GM19455 (cell line): Measurements from ENCODE around the gene MEIS3.
"Not testable (repeated sequence)": the region's sequence is repeated elsewhere in the genome, so short reads cannot be mapped to it uniquely, and the experiment has no call there.

Experiments
- ATAC-seq: cut with Tn5 transposase; IDR thresholded peaks from one replicate; pipeline ENCODE4 v1.9.1; 2021; ENCODE audit not compliant: unreplicated experiment

MEIS3 gene

DNA sequence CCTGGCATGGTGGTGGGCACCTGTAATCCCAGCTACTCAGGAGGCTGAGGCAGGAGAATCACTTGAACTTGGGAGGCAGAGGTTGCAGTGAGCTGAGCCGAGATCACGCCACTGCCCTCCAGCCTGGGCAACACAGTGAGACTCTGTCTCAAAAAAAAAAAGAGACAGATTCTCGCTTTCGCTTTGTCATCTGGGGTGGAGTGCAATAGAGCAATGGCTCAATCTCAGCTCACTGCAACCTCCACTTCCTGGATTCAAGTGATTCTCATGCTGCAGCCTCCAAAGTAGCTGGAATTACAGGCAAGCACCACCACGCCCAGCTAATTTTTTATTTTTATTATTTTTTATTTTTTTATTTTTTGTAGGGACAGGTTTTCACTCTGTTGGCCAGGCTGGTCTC, 30.6 kb downstream of the MEIS3 start:
- not testable (repeated sequence) for ATAC-seq

DNA sequence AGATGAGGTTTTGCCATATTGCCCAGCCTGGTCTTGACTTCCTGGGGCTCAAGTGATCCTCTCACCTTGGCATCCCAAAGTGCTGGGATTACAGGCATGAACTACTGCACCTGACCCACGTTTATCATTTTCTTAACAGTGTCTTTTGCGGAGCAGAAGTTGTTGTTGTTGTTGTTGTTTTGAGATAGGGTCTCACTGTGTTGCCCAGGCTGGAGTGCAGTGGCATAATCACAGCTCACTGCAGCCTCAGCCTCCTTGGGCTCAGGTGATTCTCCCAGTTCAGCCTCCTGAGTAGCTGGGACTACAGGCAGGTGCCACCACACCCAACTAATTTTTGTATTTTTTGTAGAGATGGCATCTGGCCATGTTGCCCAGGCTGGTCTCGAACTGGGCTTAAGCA, 31.7 kb downstream of the MEIS3 start:
- not testable (repeated sequence) for ATAC-seq

DNA sequence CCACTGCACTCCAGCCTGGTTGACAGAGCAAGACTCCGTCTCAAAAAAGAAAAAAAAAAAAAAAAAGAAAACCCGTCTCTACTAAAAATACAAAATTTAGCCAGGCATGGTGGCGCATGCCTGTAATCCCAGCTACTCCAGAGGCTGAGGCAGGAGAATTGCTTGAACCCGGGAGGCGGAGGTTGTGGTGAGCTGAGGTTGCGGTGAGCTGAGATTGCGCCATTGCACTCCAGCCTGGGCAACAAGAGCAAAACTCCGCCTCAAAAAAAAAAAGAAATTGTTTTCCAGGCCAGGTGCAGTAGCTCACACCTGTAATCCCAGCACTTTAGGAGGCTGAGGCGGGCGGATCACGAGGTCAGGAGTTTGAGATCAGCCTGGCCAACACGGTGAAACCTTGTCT, 32.7 kb downstream of the MEIS3 start:
- not testable (repeated sequence) for ATAC-seq

DNA sequence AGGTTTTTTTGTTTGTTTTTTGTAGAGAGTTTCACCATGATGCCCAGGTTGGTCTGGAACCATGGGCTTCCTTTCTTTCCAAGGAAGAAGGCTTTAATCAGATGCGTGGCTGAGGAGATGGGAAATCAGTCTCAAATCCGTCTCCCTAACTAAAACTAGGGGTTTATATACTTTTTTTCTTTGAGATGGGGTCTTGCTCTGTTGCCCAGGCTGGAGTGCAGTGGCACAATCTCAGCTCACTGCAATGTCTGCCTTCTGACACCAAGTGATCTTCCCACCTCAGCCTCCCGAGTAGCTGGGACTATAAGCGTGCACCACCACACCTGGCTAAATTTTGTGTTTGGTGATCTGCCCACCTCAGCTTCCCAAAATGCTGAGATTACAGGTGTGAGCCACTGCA, 34.8 kb downstream of the MEIS3 start:
- not testable (repeated sequence) for ATAC-seq

DNA sequence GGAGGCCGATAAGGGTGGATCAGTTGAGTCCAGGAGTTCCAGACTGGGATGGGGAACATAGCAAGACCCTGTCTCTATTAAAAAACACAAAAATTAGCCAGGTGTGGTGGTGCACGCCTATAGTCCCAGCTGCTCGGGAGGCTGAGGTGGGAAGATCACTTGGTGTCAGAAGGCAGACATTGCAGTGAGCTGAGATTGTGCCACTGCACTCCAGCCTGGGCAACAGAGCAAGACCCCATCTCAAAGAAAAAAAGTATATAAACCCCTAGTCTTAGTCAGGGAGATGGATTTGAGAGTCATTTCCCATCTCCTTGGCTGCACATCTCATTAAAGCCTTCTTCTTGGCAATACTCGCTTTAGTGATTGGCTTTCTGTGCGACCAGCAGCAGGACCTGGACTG, 35.4 kb downstream of the MEIS3 start:
- ATAC-seq = not testable (repeated sequence)

DNA sequence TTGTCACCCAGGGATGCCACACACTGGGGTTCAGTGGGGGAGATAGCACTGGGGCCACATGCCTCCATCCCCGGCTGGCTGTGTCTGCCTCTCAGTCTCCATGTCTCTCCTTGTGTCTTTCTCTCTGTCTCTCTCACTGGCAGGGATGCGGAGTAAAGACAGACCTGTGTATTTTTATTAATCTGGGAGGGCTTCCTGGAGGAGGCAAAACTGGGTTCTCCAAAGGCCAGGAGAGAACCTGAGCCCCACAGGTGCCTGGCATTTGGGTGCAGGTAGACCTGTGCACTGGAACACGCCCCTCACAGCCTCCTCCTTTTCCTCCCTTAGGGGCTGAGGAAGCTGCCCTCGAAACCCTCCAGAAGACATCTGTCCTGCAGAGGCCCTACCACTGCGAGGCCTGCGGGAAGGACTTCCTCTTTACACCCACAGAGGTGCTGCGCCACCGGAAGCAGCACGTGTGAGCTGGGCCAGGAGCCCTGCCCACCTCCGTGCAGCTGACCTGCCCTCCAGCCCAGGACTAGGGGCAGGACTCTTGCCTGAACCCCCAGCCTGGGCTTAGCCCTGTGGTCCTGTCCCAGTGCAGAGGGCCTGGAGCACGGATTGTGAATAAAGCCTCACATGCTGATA, 37.6 kb downstream of the MEIS3 start:
- ATAC-seq = no peak

DNA sequence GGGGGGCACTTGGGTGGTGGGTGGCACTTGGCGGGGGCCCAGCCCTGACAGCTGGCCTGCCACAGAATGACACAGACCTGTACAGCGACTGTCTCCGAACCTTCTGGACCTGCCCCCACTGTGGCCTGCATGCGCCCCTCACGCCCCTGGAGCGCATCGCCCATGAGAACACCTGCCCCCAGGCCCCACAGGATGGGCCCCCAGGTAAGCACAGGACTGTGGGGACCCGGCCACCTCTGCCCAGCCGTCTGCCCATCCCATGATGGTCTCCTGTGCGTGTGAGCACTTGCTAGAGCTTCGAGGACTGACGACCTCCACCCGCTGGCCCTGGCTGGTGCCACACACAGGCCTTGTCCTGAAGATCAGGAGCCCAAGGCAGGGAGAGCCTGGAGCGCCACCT, 38.2 kb downstream of the MEIS3 start:
- ATAC-seq = no peak

DNA sequence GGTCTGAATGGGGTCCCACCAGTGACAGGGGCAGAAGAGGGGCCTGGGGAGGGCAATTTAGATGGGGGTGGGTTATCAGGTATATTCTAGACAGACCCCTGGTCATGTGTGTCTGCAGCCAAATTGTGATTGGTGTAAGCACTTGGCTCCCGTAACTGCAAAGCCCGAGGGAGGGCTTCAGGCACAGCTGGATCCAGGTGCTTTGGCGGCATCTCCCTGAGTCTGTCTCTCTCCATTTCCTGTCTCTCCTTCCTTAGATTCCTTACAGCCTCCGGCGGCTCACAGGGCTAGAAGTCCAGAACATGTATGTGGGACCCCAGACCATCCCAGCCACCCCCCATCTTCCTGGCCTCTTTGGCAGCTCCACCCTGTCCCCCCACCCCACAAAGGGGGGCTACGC, 38.8 kb downstream of the MEIS3 start:
- ATAC-seq = no peak

DNA sequence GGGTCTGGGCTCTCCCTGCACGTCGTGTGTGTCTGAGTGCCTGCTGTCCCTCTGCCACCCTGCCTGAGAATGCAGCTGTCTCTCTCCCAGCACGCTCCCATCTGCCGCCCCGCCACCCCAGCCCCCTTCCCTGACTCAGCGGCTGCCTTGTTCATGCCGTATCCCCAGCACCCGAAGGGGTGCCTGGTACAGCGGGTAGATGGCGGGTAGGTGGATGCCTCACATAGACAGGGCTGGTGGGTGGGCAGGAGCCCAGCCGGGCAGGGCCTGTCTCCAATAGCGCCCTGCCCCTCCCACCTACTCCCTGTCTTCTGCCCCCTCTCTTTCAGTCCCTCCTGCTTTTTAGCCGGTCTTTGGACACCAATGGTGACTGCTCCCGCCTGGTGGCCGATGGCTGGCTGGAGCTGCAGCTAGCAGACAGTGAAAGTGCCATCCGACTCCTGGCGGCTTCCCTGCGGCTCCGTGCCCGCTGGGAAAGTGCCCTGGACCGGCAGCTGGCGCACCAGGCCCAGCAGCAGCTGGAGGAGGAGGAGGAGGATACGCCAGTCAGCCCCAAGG, 39.9 kb downstream of the MEIS3 start:
- ATAC-seq = no peak

DNA sequence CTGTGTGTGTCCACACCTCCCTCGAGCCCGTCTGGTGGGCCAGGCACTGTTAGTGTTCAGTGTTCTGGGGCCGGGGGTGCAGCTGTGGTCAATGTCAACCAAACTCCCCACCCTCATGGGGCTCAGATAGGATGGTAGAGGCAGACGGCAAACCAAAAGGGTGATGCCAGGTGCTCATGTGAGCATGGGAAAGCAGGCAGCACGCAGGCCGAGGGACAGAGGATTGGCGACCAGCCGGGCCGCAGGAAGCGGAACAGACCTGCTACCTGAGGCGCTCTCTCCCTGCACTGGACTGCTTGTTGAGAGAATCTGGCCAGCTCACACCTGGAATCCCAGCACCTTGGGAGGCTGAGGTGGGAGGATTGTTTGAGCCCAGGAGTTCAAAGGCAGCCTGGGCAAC, 41.1 kb downstream of the MEIS3 start:
- ATAC-seq = no peak

DNA sequence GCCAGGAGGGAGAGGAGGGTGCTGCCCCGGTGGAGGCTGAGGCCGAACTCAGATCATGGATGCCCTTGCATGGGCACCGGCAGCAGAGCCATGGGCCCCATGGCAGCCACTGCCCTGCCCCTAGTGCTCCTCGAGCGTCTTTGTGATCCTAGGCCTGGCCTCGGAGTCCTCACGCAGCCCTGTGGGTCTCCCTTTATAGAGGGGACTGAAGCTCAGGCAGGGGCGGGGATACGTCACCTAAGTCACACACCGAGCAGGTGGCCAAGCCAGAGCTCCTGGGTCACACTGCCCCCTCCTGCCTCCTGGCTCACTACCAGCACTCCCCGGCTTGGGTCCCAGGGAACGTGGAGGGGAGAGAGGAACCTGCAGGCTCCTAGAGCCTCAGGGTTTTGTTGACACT, 41.5 kb downstream of the MEIS3 start:
- ATAC-seq = no peak

DNA sequence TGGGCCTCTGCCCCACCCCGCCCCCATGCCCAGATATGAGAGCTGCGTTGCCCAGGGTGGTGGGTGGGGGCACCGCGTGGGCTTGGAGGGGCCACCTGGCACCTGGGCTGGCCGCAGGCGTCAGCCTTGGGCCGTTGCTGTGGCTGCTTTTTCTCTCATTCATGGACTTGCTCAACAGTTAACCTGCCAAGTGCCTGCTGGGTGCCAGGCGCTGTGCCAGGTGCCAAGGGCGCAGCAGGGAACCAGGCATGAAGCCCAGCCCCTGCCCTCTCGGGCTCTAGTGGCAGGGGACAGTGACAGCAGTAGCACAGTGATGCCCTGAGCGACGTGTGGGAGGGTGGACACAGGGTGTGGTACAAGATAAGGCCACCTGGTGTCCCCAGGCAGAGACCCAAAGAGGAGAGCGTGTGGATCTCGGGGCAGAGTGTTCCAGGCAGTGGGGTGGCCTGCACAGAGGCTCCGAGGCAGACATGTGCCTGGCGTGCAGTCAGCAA, 42.1 kb downstream of the MEIS3 start:
- no peak for ATAC-seq

DNA sequence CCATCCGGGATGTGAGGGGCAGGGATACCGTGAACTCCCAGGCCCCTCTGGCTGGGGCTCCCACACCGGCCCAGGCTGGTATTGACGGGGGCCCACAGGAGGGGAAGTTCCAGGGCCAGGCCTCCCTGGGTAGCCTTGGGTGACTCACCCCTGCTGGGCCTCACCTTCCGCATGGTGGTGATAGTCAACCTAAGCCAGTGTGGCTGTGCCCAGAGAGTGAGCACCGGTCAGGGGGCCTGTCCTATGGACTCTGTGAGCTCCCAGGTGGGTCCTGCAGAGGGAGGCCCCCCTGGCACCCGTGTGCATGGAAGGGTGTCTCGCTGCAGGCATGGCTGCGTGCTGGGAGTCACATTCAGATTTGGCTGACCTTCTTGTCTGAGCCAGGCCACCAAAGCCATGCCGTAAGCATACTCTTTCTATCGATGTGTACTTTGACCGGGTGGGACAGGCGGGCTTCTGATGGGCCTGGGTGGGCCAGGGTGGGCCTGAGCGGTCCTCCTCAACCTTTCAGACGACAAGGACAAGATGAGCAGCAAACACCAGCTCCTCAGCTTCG, 42.7 kb downstream of the MEIS3 start:
- ATAC-seq = no peak

DNA sequence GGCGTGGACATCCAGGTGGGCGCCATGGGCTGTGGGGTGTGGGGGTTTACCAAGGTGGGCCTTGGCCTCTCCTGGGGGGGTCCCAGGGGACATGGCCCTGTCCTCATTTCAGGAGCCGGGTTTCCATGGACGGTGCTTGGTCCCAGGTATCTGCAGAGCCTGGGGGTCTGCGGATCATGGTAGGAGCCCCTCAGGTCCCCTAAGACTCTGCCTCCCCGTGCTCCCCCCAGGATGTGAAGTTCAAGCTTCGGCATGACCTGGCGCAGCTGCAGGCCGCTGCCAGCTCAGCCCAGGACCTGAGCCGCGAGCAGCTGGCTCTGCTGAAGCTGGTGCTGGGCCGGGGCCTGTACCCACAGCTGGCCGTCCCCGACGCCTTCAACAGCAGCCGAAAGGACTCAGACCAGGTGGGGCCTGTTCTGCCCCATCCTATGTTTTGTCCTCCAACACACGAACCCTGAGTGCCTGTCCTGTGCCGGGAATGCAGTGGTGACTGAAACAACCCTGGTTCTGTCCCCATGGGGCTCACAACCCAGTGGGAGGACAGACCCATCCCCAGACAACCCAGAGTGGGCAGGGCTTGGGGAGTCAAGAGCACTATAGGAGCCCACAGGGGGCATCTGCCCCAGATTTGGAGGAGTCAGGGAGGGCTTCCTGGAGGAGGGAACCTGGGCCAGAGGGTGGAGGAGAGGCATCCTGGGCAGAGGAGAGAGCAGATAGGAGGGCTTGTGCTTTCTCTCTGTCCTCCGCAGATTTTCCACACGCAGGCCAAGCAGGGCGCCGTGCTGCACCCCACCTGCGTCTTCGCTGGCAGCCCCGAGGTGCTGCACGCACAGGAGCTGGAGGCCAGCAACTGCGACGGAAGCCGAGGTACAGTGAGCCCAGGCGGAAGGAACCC, 43.4 kb downstream of the MEIS3 start:
- no peak for ATAC-seq

DNA sequence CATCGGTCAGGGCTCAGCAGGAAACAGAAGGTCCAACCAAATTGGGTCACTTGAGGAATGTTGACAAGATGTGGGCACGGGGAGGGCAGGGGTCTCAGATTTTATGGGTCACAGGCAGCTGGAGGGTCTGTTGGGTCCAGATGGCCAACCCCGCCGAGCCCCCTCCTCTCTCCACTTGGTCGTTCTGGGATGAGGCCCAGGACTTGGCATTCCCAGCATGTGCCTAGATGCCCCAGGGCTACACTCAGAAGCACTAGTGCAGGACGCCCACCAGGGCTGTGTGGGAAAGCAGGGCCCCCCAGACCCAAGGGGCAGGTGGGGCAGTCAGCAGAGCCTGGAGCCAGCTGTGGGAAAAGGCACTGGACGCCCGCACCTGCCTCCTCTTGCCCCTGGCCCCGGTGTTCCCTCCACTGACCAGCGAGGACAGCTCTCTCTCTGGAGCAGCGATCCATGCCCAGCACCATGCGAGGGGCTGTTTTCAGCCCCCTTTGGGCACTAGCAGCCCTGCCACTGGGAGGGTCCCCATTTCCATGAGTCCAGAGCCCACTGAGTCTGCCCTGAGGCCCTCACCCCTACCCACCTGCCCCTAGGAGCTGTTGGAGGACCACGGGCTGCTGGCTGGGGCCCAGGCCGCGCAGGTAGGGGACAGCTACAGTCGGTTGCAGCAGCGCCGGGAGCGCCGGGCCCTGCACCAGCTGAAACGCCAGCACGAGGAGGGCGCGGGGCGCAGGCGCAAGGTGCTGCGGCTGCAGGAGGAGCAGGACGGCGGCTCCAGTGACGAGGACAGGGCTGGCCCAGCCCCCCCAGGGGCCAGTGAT, 44.2 kb downstream of the MEIS3 start:
- ATAC-seq = no peak

DNA sequence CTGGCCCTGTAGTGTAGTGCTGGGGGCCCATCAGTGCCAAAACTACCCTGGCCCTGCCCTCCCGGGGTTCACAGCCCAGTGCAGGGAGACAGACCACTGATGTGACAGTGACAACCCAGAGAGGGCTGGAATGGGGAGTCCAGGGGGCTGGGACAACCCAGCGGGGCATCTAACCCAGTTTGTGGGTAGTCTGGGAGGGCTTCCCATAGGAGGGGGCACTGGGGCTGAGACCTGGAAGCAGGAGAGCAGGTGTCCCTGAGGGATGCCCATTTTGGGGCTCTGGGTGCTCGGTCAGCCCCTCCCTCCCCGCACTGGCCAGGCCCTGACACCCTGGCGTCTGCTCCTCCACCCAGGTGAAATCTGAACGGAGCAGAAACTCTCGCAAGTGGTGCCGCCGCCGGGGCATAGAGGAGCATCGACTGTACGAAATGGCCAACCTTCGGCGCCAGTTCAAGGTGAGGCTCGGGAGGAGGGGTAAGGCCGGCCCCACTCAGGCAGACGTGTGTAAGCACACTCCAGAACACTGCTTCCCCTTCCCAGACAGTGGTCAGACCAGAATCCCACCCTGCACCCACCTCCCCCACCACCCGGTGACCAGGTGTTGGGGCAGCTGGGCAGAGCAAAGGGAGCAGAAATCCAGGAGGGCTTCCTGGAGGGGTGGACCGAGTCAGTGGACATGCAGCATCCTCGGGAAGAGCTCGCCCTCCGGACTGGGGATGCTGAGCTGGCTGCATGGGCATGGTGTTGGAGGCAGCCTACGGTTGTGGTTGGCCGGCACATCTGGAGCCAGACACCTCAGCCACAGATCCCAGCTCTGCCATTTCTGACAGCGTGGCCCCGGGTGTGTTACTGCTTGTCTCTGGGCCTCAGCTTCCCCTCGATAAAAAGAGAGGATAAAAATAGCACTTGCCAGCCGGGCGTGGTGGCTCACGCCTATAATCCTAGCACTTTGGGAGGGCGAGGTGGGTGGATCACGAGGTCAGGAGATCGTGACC, 45.8 kb downstream of the MEIS3 start:
- ATAC-seq = no peak

DNA sequence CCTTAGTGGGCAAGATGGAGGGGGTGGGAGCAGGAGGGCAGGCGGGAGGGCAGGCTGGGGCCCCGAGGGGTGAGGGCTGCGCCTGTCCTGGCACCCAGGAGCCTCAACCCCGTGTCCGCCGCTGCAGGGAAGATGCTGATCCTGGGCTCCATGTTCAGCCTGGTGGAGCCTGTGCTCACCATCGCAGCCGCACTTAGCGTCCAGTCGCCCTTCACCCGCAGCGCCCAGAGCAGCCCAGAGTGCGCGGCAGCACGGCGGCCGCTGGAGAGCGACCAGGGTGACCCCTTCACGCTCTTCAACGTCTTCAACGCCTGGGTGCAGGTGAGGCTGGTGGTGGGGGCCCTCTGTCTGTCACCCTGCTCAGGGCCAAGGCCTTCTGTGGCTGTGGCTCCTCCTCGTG, 46.7 kb downstream of the MEIS3 start:
- no peak for ATAC-seq

DNA sequence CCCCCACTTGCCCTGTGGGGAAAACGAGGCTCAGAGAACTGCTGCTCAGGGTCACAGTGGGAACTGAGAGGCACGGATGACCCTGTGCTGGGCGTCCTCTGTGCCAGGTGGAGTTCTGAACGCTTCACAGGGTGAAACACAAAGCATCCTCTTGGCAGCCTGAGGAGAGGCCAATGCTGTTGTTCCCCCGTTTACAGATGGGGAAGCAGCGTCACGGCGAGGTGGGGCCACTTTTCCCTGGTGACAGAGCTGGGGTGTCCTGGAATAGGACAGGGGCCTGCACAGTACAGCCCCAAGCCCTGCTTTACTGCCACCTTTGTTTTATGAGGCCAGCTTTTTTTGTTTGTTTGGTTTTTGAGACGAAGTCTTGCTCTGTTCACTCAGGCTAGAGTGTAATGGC, 48.1 kb downstream of the MEIS3 start:
- ATAC-seq = no peak

DNA sequence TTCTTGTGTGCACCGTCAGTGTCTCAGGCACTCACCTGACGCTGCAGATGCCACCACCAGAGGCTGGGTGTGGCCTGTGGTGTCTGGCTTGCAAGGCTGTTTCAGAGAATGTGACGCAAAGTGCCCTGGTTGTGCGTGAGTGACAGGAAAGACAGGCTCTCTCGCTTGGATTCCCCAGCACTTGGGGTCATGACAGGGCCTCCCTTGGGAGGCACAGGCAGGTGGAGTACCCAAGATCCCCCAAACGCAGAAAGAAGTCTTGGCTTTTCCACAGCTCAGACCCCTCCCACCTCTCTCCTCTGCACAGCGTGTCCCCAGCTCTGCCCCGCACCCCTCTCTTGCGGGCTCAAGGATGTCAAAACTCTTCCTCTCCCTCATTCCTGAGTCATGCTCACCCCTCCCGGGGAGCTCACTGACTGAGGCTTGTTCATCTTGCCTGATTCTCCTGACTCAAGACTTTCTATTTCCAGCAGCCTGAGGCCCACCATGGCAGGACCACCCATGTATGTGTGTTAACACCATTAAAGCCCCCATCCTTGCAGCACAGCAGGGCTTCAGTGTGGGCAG, 49.2 kb downstream of the MEIS3 start:
- ATAC-seq = no peak
